Measurements from ENCODE around the gene UTP4. TPM values are rescaled to one million over a fixed set of nuclear protein-coding genes. Genes with fewer than 3 reads are reported as not detected.

UTP4 gene
- total RNA-seq, 1 experiment from 2014 or later, result 31.4 TPM

- H3K4me1 ChIP-seq, result no peaks in the 10 kb centered on the region
- H3K27ac ChIP-seq, result no peak overlapping the region
- no peak overlapping the region for H3K4me3 ChIP-seq
- no peak for DNase-seq
- H3K36me3 ChIP-seq, result peaks cover 32% of the 10 kb centered on the region
- H3K9me3 ChIP-seq (replicated peaks), result no peaks in the 10 kb centered on the region
- H3K27me3 ChIP-seq, result no peaks in the 10 kb centered on the region
Observed at GRCh38 chr16:69166946-69167930, 34.8 kb downstream of the UTP4 start.

GRCh38 chr16:69169051-69169450, 36.6 kb downstream of the UTP4 start:
- H3K4me3 ChIP-seq, result no peak overlapping the region
- peaks cover 24% of the 10 kb centered on the region for H3K36me3 ChIP-seq
- H3K27ac ChIP-seq, result no peak overlapping the region
- no peaks in the 10 kb centered on the region for H3K27me3 ChIP-seq
- no peaks in the 10 kb centered on the region for H3K4me1 ChIP-seq
- DNase-seq, result no peak
- H3K9me3 ChIP-seq (replicated peaks), result no peaks in the 10 kb centered on the region

GRCh38 chr16:69169607-69170352, 37.3 kb downstream of the UTP4 start:
- no peaks in the 10 kb centered on the region for H3K9me3 ChIP-seq (replicated peaks)
- H3K4me1 ChIP-seq, result no peaks in the 10 kb centered on the region
- no peak for DNase-seq
- H3K4me3 ChIP-seq, result no peak overlapping the region
- H3K36me3 ChIP-seq, result peaks cover 21% of the 10 kb centered on the region
- H3K27me3 ChIP-seq, result no peaks in the 10 kb centered on the region
- H3K27ac ChIP-seq, result no peak overlapping the region

- no peaks in the 10 kb centered on the region for H3K27me3 ChIP-seq
- H3K27ac ChIP-seq, result no peak overlapping the region
- no peak overlapping the region for H3K4me3 ChIP-seq
- H3K36me3 ChIP-seq, result peaks cover 17% of the 10 kb centered on the region
- DNase-seq, result no peak
- H3K4me1 ChIP-seq, result no peaks in the 10 kb centered on the region
- no peaks in the 10 kb centered on the region for H3K9me3 ChIP-seq (replicated peaks)
Observed at GRCh38 chr16:69171325-69172084, 39.1 kb downstream of the UTP4 start.

GRCh38 chr16:69176033-69176800, 43.8 kb downstream of the UTP4 start:
- H3K27ac ChIP-seq, result no peak overlapping the region
- no peak overlapping the region for H3K4me3 ChIP-seq
- DNase-seq, result no peak
- peaks cover 7% of the 10 kb centered on the region for H3K4me1 ChIP-seq
- H3K27me3 ChIP-seq, result no peaks in the 10 kb centered on the region
- H3K36me3 ChIP-seq, result no peaks in the 10 kb centered on the region
- no peaks in the 10 kb centered on the region for H3K9me3 ChIP-seq (replicated peaks)

- peak overlapping the region; percentile 37 for H3K27ac ChIP-seq
- peak; percentile 29 to 55 for DNase-seq
- no peak overlapping the region for H3K4me3 ChIP-seq
- no peaks in the 10 kb centered on the region for H3K9me3 ChIP-seq (replicated peaks)
- H3K36me3 ChIP-seq, result no peaks in the 10 kb centered on the region
- peaks cover 7% of the 10 kb centered on the region for H3K4me1 ChIP-seq
- no peaks in the 10 kb centered on the region for H3K27me3 ChIP-seq
Observed at GRCh38 chr16:69179328-69180010, 47.0 kb downstream of the UTP4 start.

GRCh38 chr16:69180011-69180338, 47.5 kb downstream of the UTP4 start:
- no peak for DNase-seq
- Histone ChIP-seq H3K4me1 (peaks cover 7% of the 10 kb centered on the region), H3K27me3 (no peaks in the 10 kb centered on the region), H3K36me3 (no peaks in the 10 kb centered on the region), H3K9me3 (replicated peaks) (no peaks in the 10 kb centered on the region), H3K27ac (peak overlapping the region; percentile 37), H3K4me3 (no peak overlapping the region)

GRCh38 chr16:69182730-69183416, 50.4 kb downstream of the UTP4 start:
- H3K27me3 ChIP-seq, result no peaks in the 10 kb centered on the region
- H3K27ac ChIP-seq, result no peak overlapping the region

GRCh38 chr16:69186642-69187445, 54.4 kb downstream of the UTP4 start, which contains the start of gene SNTB2:
SNTB2 (plus strand) TSS chr16:69187164; CDS start chr16:69187167, 3 bp downstream.
- no peaks in the 10 kb centered on the region for H3K9me3 ChIP-seq (replicated peaks)
- H3K27me3 ChIP-seq, result no peaks in the 10 kb centered on the region
- H3K27ac ChIP-seq, result peak within 1 kb of the TSS; percentile 66
- H3K4me3 ChIP-seq, result peak within 1 kb of the TSS; percentile 83
- H3K4me1 ChIP-seq, result no peaks in the 10 kb centered on the region
- DNase-seq, result peak; percentile 91
- no peaks in the 10 kb centered on the region for H3K36me3 ChIP-seq

More at GRCh38 chr16:69182730-69183416, 50.4 kb downstream of the UTP4 start:
- Histone ChIP-seq H3K36me3 (no peaks in the 10 kb centered on the region), H3K9me3 (replicated peaks) (no peaks in the 10 kb centered on the region), H3K4me3 (no peak overlapping the region), H3K4me1 (peaks cover 7% of the 10 kb centered on the region)
- DNase-seq, result peak; percentile 26 to 29

- Histone ChIP-seq H3K4me3 (peak overlapping the region; percentile 83), H3K9me3 (replicated peaks) (no peaks in the 10 kb centered on the region), H3K4me1 (no peaks in the 10 kb centered on the region), H3K36me3 (no peaks in the 10 kb centered on the region), H3K27ac (peak overlapping the region; percentile 66; the same call in 1 of the 2 replicates), H3K27me3 (no peaks in the 10 kb centered on the region)
- DNase-seq, result peak; percentile 39 to 54
Observed at GRCh38 chr16:69187446-69188235, 55.2 kb downstream of the UTP4 start.

GRCh38 chr16:69188236-69188549, 55.7 kb downstream of the UTP4 start:
- Histone ChIP-seq H3K27ac (no peak overlapping the region; the same call in 1 of the 2 replicates), H3K4me1 (no peaks in the 10 kb centered on the region)
- DNase-seq, result no peak

GRCh38 chr16:69188716-69189115, 56.3 kb downstream of the UTP4 start:
- H3K4me3 ChIP-seq, result peak overlapping the region; percentile 83

More at GRCh38 chr16:69188236-69188549, 55.7 kb downstream of the UTP4 start:
- H3K27me3 ChIP-seq, result no peaks in the 10 kb centered on the region
- no peaks in the 10 kb centered on the region for H3K9me3 ChIP-seq (replicated peaks)
- no peaks in the 10 kb centered on the region for H3K36me3 ChIP-seq
- peak overlapping the region; percentile 83 for H3K4me3 ChIP-seq

More at GRCh38 chr16:69188716-69189115, 56.3 kb downstream of the UTP4 start:
- no peak overlapping the region for H3K27ac ChIP-seq
- H3K9me3 ChIP-seq (replicated peaks), result no peaks in the 10 kb centered on the region
- no peaks in the 10 kb centered on the region for H3K4me1 ChIP-seq
- peak; percentile 10 to 13 for DNase-seq
- no peaks in the 10 kb centered on the region for H3K27me3 ChIP-seq
- H3K36me3 ChIP-seq, result no peaks in the 10 kb centered on the region
